SK-N-SH (cell line): Measurements from ENCODE around the gene CREG1. TPM values are rescaled to one million over a fixed set of nuclear protein-coding genes. Genes with fewer than 3 reads are reported as not detected.

Experiments
- CTCF ChIA-PET: fragments of 300-600, 350-600 bp; formaldehyde crosslinking; extraction: SDS; loops from one replicate; lab custom pipeline; 2021; lab: Yijun Ruan, JAX
- POLR2A ChIA-PET: fragments of 350-600 bp; sonication (Branson Sonifier 250); formaldehyde crosslinking; extraction: SDS; loops from one replicate; lab custom pipeline; 2020; ENCODE audit warnings: antibody characterized with exemption, inconsistent platforms; lab: Yijun Ruan, JAX
- DNase-seq: peaks from one replicate; pipeline ENCODE4 v3.0.0; 2012
- H2AFZ ChIP-seq: fragments of 200-600 bp; sonication (generic); 2 replicates; pipeline ENCODE4 v1.8.1; 2016; ENCODE audit warnings: antibody characterized with exemption, mild to moderate bottlenecking, low read depth
- H3F3A ChIP-seq: fragments of 200-600 bp; sonication (generic); replicated peaks from 2 replicates; pipeline ENCODE3; 2016; ENCODE audit warnings: antibody characterized with exemption, mild to moderate bottlenecking; ENCODE audit not compliant: insufficient read depth
- H3K27ac ChIP-seq, 2 experiments: fragments of 200-500 bp in 1 of 2; fragments of 200-600 bp in 1 of 2; sonication (Bioruptor generic) in 1 of 2; sonication (generic), shearing (Covaris generic) in 1 of 2; 2 replicates each; pipeline versions ENCODE4 v1.5.1 to v1.6.1; 2014 to 2016; ENCODE audit warnings: low read depth in 2 of 2, inconsistent platforms in 1 of 2, low read length in 1 of 2, mild to moderate bottlenecking in 1 of 2, mixed read lengths in 1 of 2
- H3K27me3 ChIP-seq: fragments of 200-600 bp; sonication (generic), shearing (Covaris generic); 2 replicates; pipeline ENCODE4 v1.6.1; 2016; ENCODE audit warnings: mixed run types; ENCODE audit not compliant: insufficient read depth
- H3K36me3 ChIP-seq, 2 experiments: fragments of 200-500 bp in 1 of 2; fragments of 200-600 bp in 1 of 2; sonication (Bioruptor generic) in 1 of 2; sonication (generic) in 1 of 2; replicated peaks in 1 of 2; 2 replicates each; pipeline versions ENCODE3 to v1.5.1; 2014 to 2016; ENCODE audit warnings: low read length in 1 of 2, mild to moderate bottlenecking in 1 of 2; ENCODE audit not compliant: insufficient read depth in 2 of 2, control insufficient read depth in 1 of 2
- H3K4me1 ChIP-seq, 2 experiments: fragments of 200-500 bp in 1 of 2; fragments of 200-600 bp in 1 of 2; sonication (Bioruptor generic) in 1 of 2; sonication (generic), shearing (Covaris generic) in 1 of 2; 2 replicates each; pipeline versions ENCODE4 v1.5.1 to v1.6.1; 2014 to 2016; ENCODE audit warnings: low read depth in 1 of 2, low read length in 1 of 2, mixed run types in 1 of 2; ENCODE audit not compliant: insufficient read depth in 2 of 2, control insufficient read depth in 1 of 2
- H3K4me2 ChIP-seq: fragments of 200-600 bp; sonication (generic), shearing (Covaris generic); 2 replicates; pipeline ENCODE4 v1.6.1; 2017; ENCODE audit warnings: mixed run types
- H3K4me3 ChIP-seq, 2 experiments: fragments of 200-500 bp in 1 of 2; fragments of 200-600 bp in 1 of 2; sonication (Bioruptor generic) in 1 of 2; sonication (generic), shearing (Covaris generic) in 1 of 2; 2 replicates each; pipeline versions ENCODE4 v1.5.1 to v1.8.1; 2014 to 2016; ENCODE audit warnings: low read depth in 2 of 2, inconsistent platforms in 1 of 2, low read length in 1 of 2, mild to moderate bottlenecking in 1 of 2, mixed read lengths in 1 of 2, moderate library complexity in 1 of 2
- H3K79me2 ChIP-seq: fragments of 200-600 bp; sonication (generic); 2 replicates; pipeline ENCODE4 v1.8.1; 2017; ENCODE audit warnings: mild to moderate bottlenecking; ENCODE audit not compliant: insufficient read depth
- H3K9ac ChIP-seq: fragments of 200-600 bp; sonication (generic); 2 replicates; pipeline ENCODE4 v1.6.1; 2017; ENCODE audit warnings: mixed run types
- H3K9me2 ChIP-seq: fragments of 200-600 bp; sonication (generic); 2 replicates; pipeline ENCODE4 v1.6.1; 2017; ENCODE audit warnings: mixed run types
- H3K9me3 ChIP-seq: fragments of 200-600 bp; sonication (generic); 2 replicates; pipeline ENCODE4 v1.6.1; 2017; ENCODE audit warnings: mixed run types, mild to moderate bottlenecking, moderate library complexity
- H4K20me1 ChIP-seq: fragments of 200-600 bp; sonication (generic); 2 replicates; pipeline ENCODE4 v1.6.1; 2017; ENCODE audit warnings: mild to moderate bottlenecking, mixed run types; ENCODE audit not compliant: insufficient read depth
- CHD2 ChIP-seq: fragments of 150-350 bp; IDR thresholded peaks from 2 replicates; pipeline ENCODE4 v1.6.1; 2018; ENCODE audit warnings: low read length; ENCODE audit not compliant: partially characterized antibody
- ELF1 ChIP-seq: IDR thresholded peaks from 2 replicates; pipeline ENCODE4 v1.4.0; 2012
- EP300 ChIP-seq, 2 experiments: IDR thresholded peaks; 2 replicates each; pipeline versions ENCODE4 v1.4.0 to v1.6.1; 2012; ENCODE audit warnings: borderline replicate concordance in 1 of 2, low read depth in 1 of 2, low read length in 1 of 2
- FOXJ3 ChIP-seq: sonication (generic); formaldehyde crosslinking; IDR thresholded peaks from 2 replicates; pipeline ENCODE4 v1.5.1; 2020; ENCODE audit warnings: mild to moderate bottlenecking, missing genetic modification reagents
- GABPA ChIP-seq: IDR thresholded peaks from 2 replicates; pipeline ENCODE4 v1.4.0; 2012; ENCODE audit warnings: low read depth, mild to moderate bottlenecking
- GATA2 ChIP-seq: sonication (generic); formaldehyde crosslinking; IDR thresholded peaks from 2 replicates; pipeline ENCODE4 v1.5.0; 2020; ENCODE audit warnings: mild to moderate bottlenecking, missing genetic modification reagents
- IRF3 ChIP-seq: fragments of 150-350 bp; IDR thresholded peaks from 2 replicates; pipeline ENCODE4 v1.6.1; 2016; ENCODE audit warnings: mild to moderate bottlenecking, low read depth, low read length
- MAX ChIP-seq: IDR thresholded peaks from 2 replicates; pipeline ENCODE4 v1.4.0; 2012; ENCODE audit warnings: low read depth
- MEF2A ChIP-seq: IDR thresholded peaks from 2 replicates; pipeline ENCODE4 v1.4.0; 2012; ENCODE audit warnings: low read depth, borderline replicate concordance
- RAD21 ChIP-seq: IDR thresholded peaks from 2 replicates; pipeline ENCODE4 v1.6.1; 2012; ENCODE audit warnings: mild to moderate bottlenecking, low read length
- REST ChIP-seq: IDR thresholded peaks from 2 replicates; pipeline ENCODE4 v1.6.1; 2012; ENCODE audit warnings: mild to moderate bottlenecking, low read depth, low read length, moderate library complexity
- SIN3A ChIP-seq: IDR thresholded peaks from 2 replicates; pipeline ENCODE4 v1.6.1; 2012; ENCODE audit warnings: low read depth, mild to moderate bottlenecking, low read length, moderate library complexity, borderline replicate concordance
- SMC3 ChIP-seq: IDR thresholded peaks from 2 replicates; pipeline ENCODE4 v1.6.1; 2012; ENCODE audit warnings: low read depth, low read length, improper control_type of control experiment
- YY1 ChIP-seq: IDR thresholded peaks from 2 replicates; pipeline ENCODE4 v1.4.0; 2012; ENCODE audit warnings: low read depth, mild to moderate bottlenecking
- WGBS: methylation state at CpG from one replicate; pipeline ENCODE4 v1.1.6; 2017; ENCODE audit warnings: low lambda C conversion rate; 5-methylcytosine and 5-hydroxymethylcytosine counted together
- polyA plus RNA-seq, 3 experiments: library from polyadenylated mRNA; depleted of rRNA; stranded (reverse); fragments of >200 nt; gene quantifications; 2 replicates each; pipeline ENCODE4 v1.2.3, GENCODE V29; 2012

Gene CREG1
- polyA plus RNA-seq, 1 of the 3 experiments (the other 2 are of a cell fraction): 26.1 TPM

- no peak overlapping the region for H3K4me2 ChIP-seq
- POLR2A ChIA-PET: no interaction called here
- peaks cover 0 to 6% of the 10 kb centered on the region in 2 experiments; a peak in 1 of 4 replicates for H3K4me1 ChIP-seq
- H3K27ac ChIP-seq: no peak overlapping the region
- TF ChIP-seq MEF2A (no peak), RAD21 (no peak), EP300 (IDR thresholded peaks at IDR 0.05; ENCODE audit: borderline replicate concordance in 1 of 2, low read depth in 1 of 2, low read length in 1 of 2) (no peak), SMC3 (no peak), SIN3A (no peak), ELF1 (no peak), REST (no peak)
- TF ChIP-seq, all 33 proteins: peak for 0
- DNase-seq: no peak
- CTCF ChIA-PET: interaction anchor here (0.7 to 6.0 kb wide), 2 partner anchors 69 to 84 kb away, joined by 3 to 80 read pairs; no protein-coding TSS in a partner anchor
- no peaks in the 10 kb centered on the region for H3K36me3 ChIP-seq
- no peak overlapping the region for H2AFZ ChIP-seq
- H3K27me3 ChIP-seq: no peaks in the 10 kb centered on the region
- H3K9ac ChIP-seq: no peak overlapping the region
- no peaks in the 10 kb centered on the region for H3K9me3 ChIP-seq
- no peaks in the 10 kb centered on the region for H3K9me2 ChIP-seq
- H3K4me3 ChIP-seq: no peak overlapping the region
- H3K79me2 ChIP-seq: no peaks in the 10 kb centered on the region
- no peaks in the 10 kb centered on the region for H3F3A ChIP-seq
- H4K20me1 ChIP-seq: no peaks in the 10 kb centered on the region
- WGBS: 90% methylated on average over 8 of the region's 8 CpGs
These were observed 49.3 kb upstream of the CREG1 start for GRCh38 chr1:167602840-167603239.

- Histone ChIP-seq H3K36me3 (no peaks in the 10 kb centered on the region), H3K9me3 (no peaks in the 10 kb centered on the region), H3K79me2 (no peaks in the 10 kb centered on the region), H3K4me3 (no peak overlapping the region), H2AFZ (no peak overlapping the region), H3K27ac (no peak overlapping the region), H3K9ac (no peak overlapping the region), H3K4me1 (peaks cover 0 to 6% of the 10 kb centered on the region in 2 experiments; a peak in 1 of 4 replicates), H3K27me3 (no peaks in the 10 kb centered on the region; the same call in 1 of the 2 replicates), H3K9me2 (no peaks in the 10 kb centered on the region), H3K4me2 (no peak overlapping the region), H3F3A (no peaks in the 10 kb centered on the region), H4K20me1 (no peaks in the 10 kb centered on the region)
- peak; percentile 30 for DNase-seq
- ChIA-PET POLR2A (interaction anchor here (0.9 kb wide), 1 partner anchor 48 kb away, joined by 3 read pairs; the partner anchor contains the start of gene CREG1), CTCF (interaction anchor here (1.5 to 6.0 kb wide), 3 partner anchors 8 to 93 kb away, joined by 6 to 80 read pairs (median 20); no protein-coding TSS in a partner anchor)
- no peak for TF ChIP-seq YY1
- TF ChIP-seq MAX: no peak
- TF ChIP-seq REST: no peak
- no peak for TF ChIP-seq GATA2
- TF ChIP-seq IRF3: no peak
- no peak for TF ChIP-seq FOXJ3 (CRISPR knock-in tag)
- TF ChIP-seq ELF1: no peak
- TF ChIP-seq CHD2: no peak
- no peak for TF ChIP-seq GABPA
- 91% methylated on average over 8 of the region's 8 CpGs for WGBS
These were observed 48.2 kb upstream of the CREG1 start for GRCh38 chr1:167601442-167602383.
